HCT116 (cell line): ENCODE measurements around the gene NCDN. TPM values are rescaled to one million over a fixed set of nuclear protein-coding genes. Genes with fewer than 3 reads are reported as not detected.

Experiments used
- ATAC-seq: fragments of 200-7000 bp; cut with Tn5 transposase; 2 replicates; pipeline ENCODE4 v1.9.1; 2020; ENCODE audit warnings: mild to moderate bottlenecking, moderate library complexity
- BruUV-seq: library from RNA; stranded (reverse); fragments of 400-500 nt; replicated peaks from 2 replicates; lab custom pipeline; 2021; lab: Mats Ljungman, UMichigan
- CTCF ChIA-PET: fragments of 300-600 bp; sonication (Branson Sonifier 250); formaldehyde crosslinking; loops from one replicate; lab custom pipeline; 2021; ENCODE audit warnings: antibody characterized with exemption; lab: Charles Lee
- POLR2A ChIA-PET: fragments of 300-600, 350-600 bp; sonication (Branson Sonifier 250); formaldehyde crosslinking; loops from one replicate; lab custom pipeline; 2021; ENCODE audit warnings: antibody characterized with exemption; lab: Charles Lee
- RAD21 ChIA-PET, 2 experiments: fragments of 300-600 bp; sonication (Branson Sonifier 250); formaldehyde crosslinking; loops; one replicate each; lab custom pipeline; 2023; ENCODE audit warnings: low total read pairs in 2 of 2; ENCODE audit not compliant: uncharacterized antibody in 2 of 2, unreplicated experiment in 2 of 2, low non-redundant PET in 1 of 2; lab: Charles Lee
- DNase-seq: peaks from one replicate; pipeline ENCODE4 v3.0.0-alpha.2; 2010; ENCODE audit warnings: low read depth, low spot score
- H2AFZ ChIP-seq: fragments of 200-600 bp; shearing (Covaris generic), sonication (generic); 2 replicates; pipeline ENCODE4 v1.6.1; 2017; ENCODE audit warnings: low read depth, mixed run types, mixed read lengths, antibody characterized with exemption, low read length; ENCODE audit not compliant: poor library complexity, severe bottlenecking
- H3K27ac ChIP-seq: 2 replicates; pipeline ENCODE4 v1.5.1; 2012; ENCODE audit warnings: low read depth, low read length
- H3K27me3 ChIP-seq: fragments of 200-600 bp; sonication (generic); 2 replicates; pipeline ENCODE4 v1.6.1; 2016; ENCODE audit warnings: mixed run types, low read length, mixed read lengths; ENCODE audit not compliant: insufficient read depth
- H3K36me3 ChIP-seq, 2 experiments: fragments of 200-500 bp in 1 of 2; fragments of 200-600 bp in 1 of 2; sonication (Bioruptor generic) in 1 of 2; sonication (generic) in 1 of 2; 2 replicates each; pipeline versions ENCODE4 v1.5.1 to v1.6.1; 2014 to 2016; ENCODE audit warnings: low read length in 2 of 2, inconsistent platforms in 1 of 2, mixed read lengths in 1 of 2, mixed run types in 1 of 2; ENCODE audit not compliant: insufficient read depth in 2 of 2, control insufficient read depth in 1 of 2
- H3K4me1 ChIP-seq, 2 experiments: fragments of 200-600 bp in 1 of 2; sonication (generic) in 1 of 2; 2 replicates each; pipeline versions ENCODE4 v1.5.1 to v1.6.1; 2012 to 2017; ENCODE audit warnings: low read length in 2 of 2, inconsistent platforms in 1 of 2, mild to moderate bottlenecking in 1 of 2, mixed read lengths in 1 of 2, mixed run types in 1 of 2, moderate library complexity in 1 of 2; ENCODE audit not compliant: insufficient read depth in 2 of 2, control insufficient read depth in 1 of 2
- H3K4me2 ChIP-seq: fragments of 200-600 bp; sonication (generic); 2 replicates; pipeline ENCODE4 v1.6.1; 2017; ENCODE audit warnings: mixed run types, low read length, mixed read lengths
- H3K4me3 ChIP-seq, 2 experiments: fragments of 200-600 bp in 1 of 2; sonication (generic) in 1 of 2; replicated peaks in 1 of 2; 2 replicates each; pipeline ENCODE4 v1.5.1; 2011 to 2016; ENCODE audit warnings: low read length in 2 of 2, control low read depth in 1 of 2, low read depth in 1 of 2, mild to moderate bottlenecking in 1 of 2, mixed read lengths in 1 of 2, mixed run types in 1 of 2
- H3K79me2 ChIP-seq: fragments of 200-600 bp; sonication (generic); 2 replicates; pipeline ENCODE4 v1.6.1; 2017; ENCODE audit warnings: mild to moderate bottlenecking, mixed run types, low read length, moderate library complexity, mixed read lengths; ENCODE audit not compliant: insufficient read depth
- H3K9ac ChIP-seq: fragments of 200-600 bp; sonication (generic); 2 replicates; pipeline ENCODE4 v1.6.1; 2016; ENCODE audit warnings: low read length, mixed read lengths
- H3K9me2 ChIP-seq: fragments of 200-600 bp; sonication (generic), shearing (Covaris generic); 2 replicates; pipeline ENCODE4 v1.6.1; 2017; ENCODE audit warnings: mixed run types, mild to moderate bottlenecking, moderate library complexity; ENCODE audit not compliant: insufficient read depth
- H3K9me3 ChIP-seq, 2 experiments: fragments of 200-500 bp in 1 of 2; fragments of 200-600 bp in 1 of 2; sonication (Bioruptor generic) in 1 of 2; sonication (generic) in 1 of 2; 2 replicates each; pipeline ENCODE4 v1.6.1; 2014 to 2017; ENCODE audit warnings: low read length in 2 of 2, mixed read lengths in 2 of 2, inconsistent platforms in 1 of 2, low read depth in 1 of 2, mild to moderate bottlenecking in 1 of 2, mixed run types in 1 of 2, moderate library complexity in 1 of 2; ENCODE audit not compliant: control insufficient read depth in 1 of 2, insufficient read depth in 1 of 2
- H4K20me1 ChIP-seq: fragments of 200-600 bp; sonication (generic), shearing (Covaris generic); 2 replicates; pipeline ENCODE4 v1.6.1; 2017; ENCODE audit warnings: mixed run types, mild to moderate bottlenecking, moderate library complexity; ENCODE audit not compliant: insufficient read depth
- ATF3 ChIP-seq: IDR thresholded peaks from 2 replicates; pipeline ENCODE4 v1.6.1; 2012
- CEBPB ChIP-seq: IDR thresholded peaks from 2 replicates; pipeline ENCODE4 v1.6.1; 2012; ENCODE audit warnings: low read depth
- ELF1 ChIP-seq: IDR thresholded peaks from 2 replicates; pipeline ENCODE4 v1.6.1; 2012; ENCODE audit warnings: low read depth, borderline replicate concordance
- EZH2phosphoT487 ChIP-seq: fragments of 200-600 bp; IDR thresholded peaks from 2 replicates; pipeline ENCODE4 v1.6.1; 2018; ENCODE audit warnings: antibody characterized with exemption, borderline replicate concordance
- POLR2A ChIP-seq: IDR thresholded peaks from 2 replicates; pipeline ENCODE4 v1.7.0; 2011; ENCODE audit warnings: borderline replicate concordance; ENCODE audit not compliant: insufficient read depth, insufficient read length; ENCODE audit errors: extremely low read depth
- RAD21 ChIP-seq: IDR thresholded peaks from 2 replicates; pipeline ENCODE4 v1.6.1; 2012; ENCODE audit warnings: low read depth, mild to moderate bottlenecking
- SP1 ChIP-seq: IDR thresholded peaks from 2 replicates; pipeline ENCODE4 v1.6.1; 2012; ENCODE audit warnings: low read depth
- SRF ChIP-seq: IDR thresholded peaks from 2 replicates; pipeline ENCODE4 v1.6.1; 2012; ENCODE audit warnings: low read depth
- TCF7L2 ChIP-seq: IDR thresholded peaks from 2 replicates; pipeline ENCODE4 v1.7.0; 2011; ENCODE audit warnings: borderline replicate concordance, inconsistent platforms; ENCODE audit not compliant: insufficient read depth, insufficient read length; ENCODE audit errors: extremely low read depth
- YY1 ChIP-seq: IDR thresholded peaks from 2 replicates; pipeline ENCODE4 v1.6.1; 2011; ENCODE audit warnings: low read length, low read depth, moderate library complexity, mild to moderate bottlenecking; ENCODE audit not compliant: insufficient replicate concordance; ENCODE audit errors: extremely low read depth
- intact Hi-C: fragments of 100-400 bp; cut with micrococcal nuclease; formaldehyde crosslinking; loops from 2 replicates; pipeline ENCODE4 v1.10.0; 2022
- total RNA-seq: library from RNA; stranded (reverse); gene quantifications from one replicate; pipeline ENCODE4 v1.2.1, GENCODE V29; 2021; ENCODE audit not compliant: unreplicated experiment
- TF ChIP-seq, protein P1 (sequence below): IDR thresholded peaks from 2 replicates; pipeline ENCODE4 v1.6.1; 2012
- TF ChIP-seq, protein P2 (sequence below): IDR thresholded peaks from 2 replicates; pipeline ENCODE4 v1.6.1; 2012; ENCODE audit warnings: low read depth

NCDN gene
- total RNA-seq, 1 experiment from 2014 or later: 24.5 TPM

DNA sequence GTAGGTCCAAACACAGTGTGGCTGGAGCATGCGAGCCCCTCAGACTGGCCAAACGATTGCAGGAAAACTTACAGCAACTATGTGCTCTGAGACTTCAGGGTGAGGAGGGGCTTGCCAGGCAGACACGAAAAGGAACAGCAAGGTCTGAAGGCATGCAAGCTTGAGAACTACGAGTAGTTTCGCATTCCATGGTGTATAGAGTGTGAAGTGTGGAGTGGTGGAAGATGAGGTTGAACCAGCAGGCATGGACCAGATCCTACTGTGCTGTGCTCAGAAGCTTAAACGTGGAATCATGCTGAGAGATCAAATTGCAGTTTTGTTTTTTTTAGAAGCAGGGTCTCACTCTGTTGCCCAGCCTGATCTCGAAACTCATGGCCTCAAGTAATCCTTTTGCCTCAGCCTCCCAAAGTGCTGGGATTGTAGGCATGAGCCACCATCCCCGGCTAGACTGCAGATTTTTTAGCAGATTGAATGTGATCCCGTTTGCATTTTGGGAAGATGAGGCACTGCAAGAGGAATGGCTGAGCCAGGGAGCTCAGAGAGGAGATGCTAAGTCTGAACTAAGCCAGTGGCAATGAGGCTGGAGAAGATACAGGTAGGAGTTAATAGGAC lies 10.5 kb downstream of the NCDN start:
- intact Hi-C loops: no loop called here
- TF ChIP-seq, protein P1, sequence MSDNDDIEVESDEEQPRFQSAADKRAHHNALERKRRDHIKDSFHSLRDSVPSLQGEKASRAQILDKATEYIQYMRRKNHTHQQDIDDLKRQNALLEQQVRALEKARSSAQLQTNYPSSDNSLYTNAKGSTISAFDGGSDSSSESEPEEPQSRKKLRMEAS: no peak
- TF ChIP-seq, protein P2, sequence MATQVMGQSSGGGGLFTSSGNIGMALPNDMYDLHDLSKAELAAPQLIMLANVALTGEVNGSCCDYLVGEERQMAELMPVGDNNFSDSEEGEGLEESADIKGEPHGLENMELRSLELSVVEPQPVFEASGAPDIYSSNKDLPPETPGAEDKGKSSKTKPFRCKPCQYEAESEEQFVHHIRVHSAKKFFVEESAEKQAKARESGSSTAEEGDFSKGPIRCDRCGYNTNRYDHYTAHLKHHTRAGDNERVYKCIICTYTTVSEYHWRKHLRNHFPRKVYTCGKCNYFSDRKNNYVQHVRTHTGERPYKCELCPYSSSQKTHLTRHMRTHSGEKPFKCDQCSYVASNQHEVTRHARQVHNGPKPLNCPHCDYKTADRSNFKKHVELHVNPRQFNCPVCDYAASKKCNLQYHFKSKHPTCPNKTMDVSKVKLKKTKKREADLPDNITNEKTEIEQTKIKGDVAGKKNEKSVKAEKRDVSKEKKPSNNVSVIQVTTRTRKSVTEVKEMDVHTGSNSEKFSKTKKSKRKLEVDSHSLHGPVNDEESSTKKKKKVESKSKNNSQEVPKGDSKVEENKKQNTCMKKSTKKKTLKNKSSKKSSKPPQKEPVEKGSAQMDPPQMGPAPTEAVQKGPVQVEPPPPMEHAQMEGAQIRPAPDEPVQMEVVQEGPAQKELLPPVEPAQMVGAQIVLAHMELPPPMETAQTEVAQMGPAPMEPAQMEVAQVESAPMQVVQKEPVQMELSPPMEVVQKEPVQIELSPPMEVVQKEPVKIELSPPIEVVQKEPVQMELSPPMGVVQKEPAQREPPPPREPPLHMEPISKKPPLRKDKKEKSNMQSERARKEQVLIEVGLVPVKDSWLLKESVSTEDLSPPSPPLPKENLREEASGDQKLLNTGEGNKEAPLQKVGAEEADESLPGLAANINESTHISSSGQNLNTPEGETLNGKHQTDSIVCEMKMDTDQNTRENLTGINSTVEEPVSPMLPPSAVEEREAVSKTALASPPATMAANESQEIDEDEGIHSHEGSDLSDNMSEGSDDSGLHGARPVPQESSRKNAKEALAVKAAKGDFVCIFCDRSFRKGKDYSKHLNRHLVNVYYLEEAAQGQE: no peak
- TF ChIP-seq SRF (no peak), POLR2A (no peak), TCF7L2 (no peak), ATF3 (no peak), EZH2phosphoT487 (no peak), YY1 (no peak), RAD21 (no peak), CEBPB (no peak), SP1 (no peak), ELF1 (no peak)
- RAD21 ChIA-PET: interaction anchor here in 1 of 2 experiments (1.1 to 1.4 kb wide), 2 partner anchors 116 to 147 kb away, joined by 3 to 5 read pairs; no protein-coding TSS in a partner anchor
- H3K9me3 ChIP-seq: no peaks in the 10 kb centered on the region
- CTCF ChIA-PET: interaction anchor here (1.3 to 2.4 kb wide), 5 partner anchors 19 to 205 kb away, joined by 3 to 34 read pairs (median 6); no protein-coding TSS in a partner anchor
- no peak overlapping the region for H3K27ac ChIP-seq
- no peak for ATAC-seq
- H3K9me2 ChIP-seq: no peaks in the 10 kb centered on the region
- H3K4me1 ChIP-seq: peaks cover 7 to 25% of the 10 kb centered on the region in 2 experiments; a peak in 3 of 4 replicates
- H2AFZ ChIP-seq: no peak overlapping the region
- no peak for DNase-seq
- POLR2A ChIA-PET: interaction anchor here (1.2 kb wide), 1 partner anchor 202 kb away, joined by 3 read pairs; the partner anchor contains the start of gene CLSPN
- H3K9ac ChIP-seq: no peak overlapping the region
- BruUV-seq: no TSS peak
- no peak overlapping the region for H3K4me2 ChIP-seq
- H3K79me2 ChIP-seq: no peaks in the 10 kb centered on the region
- peaks cover 0 to 4% of the 10 kb centered on the region in 2 experiments; a peak in 1 of 4 replicates for H3K36me3 ChIP-seq
- no peaks in the 10 kb centered on the region for H4K20me1 ChIP-seq
- H3K27me3 ChIP-seq: no peaks in the 10 kb centered on the region
- no peak overlapping the region for H3K4me3 ChIP-seq
